HL-60 (cell line): ENCODE results near the gene AP2B1.

Experiments used
- DNase-seq, 2 experiments: peaks; one replicate each; pipeline ENCODE4 v3.0.0-alpha.2; 2010 to 2020; ENCODE audit warnings: low read depth in 1 of 2, low spot score in 1 of 2
- H3K27ac ChIP-seq: fragments of 250-450 bp; sonication (Bioruptor Pico); replicated peaks from 2 replicates; pipeline ENCODE4 v1.5.1; 2020; ENCODE audit warnings: mild to moderate bottlenecking, moderate library complexity
- H3K27me3 ChIP-seq: fragments of 250-450 bp; sonication (Bioruptor Pico); 2 replicates; pipeline ENCODE4 v1.5.1; 2021; ENCODE audit warnings: mild to moderate bottlenecking, moderate library complexity; ENCODE audit not compliant: insufficient read depth, poor library complexity, severe bottlenecking
- H3K4me3 ChIP-seq: replicated peaks from 2 replicates; pipeline ENCODE4 v1.5.1; 2011; ENCODE audit warnings: mild to moderate bottlenecking, control low read depth, low read length; ENCODE audit not compliant: insufficient read depth
- GABPA ChIP-seq: IDR thresholded peaks from 2 replicates; pipeline ENCODE4 v1.6.1; 2012; ENCODE audit warnings: low read depth
- POLR2AphosphoS5 ChIP-seq: IDR thresholded peaks from 2 replicates; pipeline ENCODE4 v1.6.1; 2012; ENCODE audit warnings: low read depth
- SPI1 ChIP-seq: IDR thresholded peaks from 2 replicates; pipeline ENCODE4 v1.6.1; 2012; ENCODE audit warnings: low read depth, mild to moderate bottlenecking, borderline replicate concordance
- TF ChIP-seq, protein P1 (sequence below): IDR thresholded peaks from one replicate; pipeline ENCODE4 v1.5.1; 2011; ENCODE audit warnings: low read length, control low read depth, inconsistent platforms; ENCODE audit not compliant: insufficient read depth
- TF ChIP-seq, protein P2 (sequence below): IDR thresholded peaks from 2 replicates; pipeline ENCODE4 v1.6.1; 2012; ENCODE audit warnings: low read depth; ENCODE audit not compliant: insufficient replicate concordance

AP2B1 gene

DNA sequence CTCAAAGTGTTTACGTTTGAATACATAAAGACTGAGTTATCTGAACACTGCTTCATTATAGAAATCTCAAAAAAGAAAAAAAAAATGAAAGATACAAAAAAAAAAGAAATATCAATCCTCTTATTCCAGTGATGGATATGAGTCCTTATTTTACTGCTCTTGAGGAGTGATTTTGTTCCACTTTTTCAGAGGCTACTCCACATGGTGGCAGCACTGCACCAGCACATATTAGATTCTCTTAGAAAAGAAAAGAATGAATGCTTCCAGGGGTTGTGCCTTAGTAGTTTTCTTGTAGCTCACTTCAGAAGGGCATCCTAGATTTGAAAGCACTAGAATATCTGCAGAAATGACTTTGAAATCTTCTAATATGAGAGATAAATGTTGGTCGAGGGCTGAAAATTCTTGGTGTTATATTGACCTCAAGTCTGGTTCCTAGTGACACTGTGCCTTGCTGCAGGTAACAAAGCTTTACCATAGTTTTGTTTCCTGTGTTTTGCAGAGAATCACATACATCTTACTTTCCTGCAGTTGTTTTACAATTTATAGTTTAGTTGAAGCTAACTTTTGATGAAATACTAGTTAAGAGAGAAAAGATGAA lies 25.9 kb downstream of the AP2B1 start:
- TF ChIP-seq, protein P1, sequence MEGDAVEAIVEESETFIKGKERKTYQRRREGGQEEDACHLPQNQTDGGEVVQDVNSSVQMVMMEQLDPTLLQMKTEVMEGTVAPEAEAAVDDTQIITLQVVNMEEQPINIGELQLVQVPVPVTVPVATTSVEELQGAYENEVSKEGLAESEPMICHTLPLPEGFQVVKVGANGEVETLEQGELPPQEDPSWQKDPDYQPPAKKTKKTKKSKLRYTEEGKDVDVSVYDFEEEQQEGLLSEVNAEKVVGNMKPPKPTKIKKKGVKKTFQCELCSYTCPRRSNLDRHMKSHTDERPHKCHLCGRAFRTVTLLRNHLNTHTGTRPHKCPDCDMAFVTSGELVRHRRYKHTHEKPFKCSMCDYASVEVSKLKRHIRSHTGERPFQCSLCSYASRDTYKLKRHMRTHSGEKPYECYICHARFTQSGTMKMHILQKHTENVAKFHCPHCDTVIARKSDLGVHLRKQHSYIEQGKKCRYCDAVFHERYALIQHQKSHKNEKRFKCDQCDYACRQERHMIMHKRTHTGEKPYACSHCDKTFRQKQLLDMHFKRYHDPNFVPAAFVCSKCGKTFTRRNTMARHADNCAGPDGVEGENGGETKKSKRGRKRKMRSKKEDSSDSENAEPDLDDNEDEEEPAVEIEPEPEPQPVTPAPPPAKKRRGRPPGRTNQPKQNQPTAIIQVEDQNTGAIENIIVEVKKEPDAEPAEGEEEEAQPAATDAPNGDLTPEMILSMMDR: peak; percentile 26
- no peak for TF ChIP-seq GABPA
- Histone ChIP-seq H3K27ac (no peak overlapping the region), H3K4me3 (no peak overlapping the region), H3K27me3 (no peaks in the 10 kb centered on the region)
- DNase-seq: peak in 1 of 2 experiments; percentile 40

DNA sequence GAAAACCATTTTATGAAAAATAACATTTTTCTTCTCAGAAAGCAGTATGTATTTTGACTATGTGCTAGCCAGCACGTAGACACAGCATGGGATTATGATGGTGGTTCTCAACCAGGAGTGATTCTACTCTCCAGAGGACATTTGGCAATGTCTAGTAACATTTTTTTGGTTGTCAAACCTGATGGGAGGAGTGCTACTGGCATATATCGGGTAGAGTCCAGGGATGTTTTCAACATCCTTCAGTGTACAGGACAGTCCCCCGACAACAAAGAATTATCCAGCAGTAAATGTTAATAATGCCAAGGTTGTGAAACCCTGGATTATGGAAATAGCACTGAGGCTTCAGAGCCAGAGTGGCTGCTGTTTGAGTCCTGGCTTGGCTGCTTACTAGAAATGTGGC lies 27.7 kb downstream of the AP2B1 start:
- TF ChIP-seq, protein P1: no peak
- TF ChIP-seq GABPA (no peak), SPI1 (no peak), POLR2AphosphoS5 (no peak)
- TF ChIP-seq, protein P2, sequence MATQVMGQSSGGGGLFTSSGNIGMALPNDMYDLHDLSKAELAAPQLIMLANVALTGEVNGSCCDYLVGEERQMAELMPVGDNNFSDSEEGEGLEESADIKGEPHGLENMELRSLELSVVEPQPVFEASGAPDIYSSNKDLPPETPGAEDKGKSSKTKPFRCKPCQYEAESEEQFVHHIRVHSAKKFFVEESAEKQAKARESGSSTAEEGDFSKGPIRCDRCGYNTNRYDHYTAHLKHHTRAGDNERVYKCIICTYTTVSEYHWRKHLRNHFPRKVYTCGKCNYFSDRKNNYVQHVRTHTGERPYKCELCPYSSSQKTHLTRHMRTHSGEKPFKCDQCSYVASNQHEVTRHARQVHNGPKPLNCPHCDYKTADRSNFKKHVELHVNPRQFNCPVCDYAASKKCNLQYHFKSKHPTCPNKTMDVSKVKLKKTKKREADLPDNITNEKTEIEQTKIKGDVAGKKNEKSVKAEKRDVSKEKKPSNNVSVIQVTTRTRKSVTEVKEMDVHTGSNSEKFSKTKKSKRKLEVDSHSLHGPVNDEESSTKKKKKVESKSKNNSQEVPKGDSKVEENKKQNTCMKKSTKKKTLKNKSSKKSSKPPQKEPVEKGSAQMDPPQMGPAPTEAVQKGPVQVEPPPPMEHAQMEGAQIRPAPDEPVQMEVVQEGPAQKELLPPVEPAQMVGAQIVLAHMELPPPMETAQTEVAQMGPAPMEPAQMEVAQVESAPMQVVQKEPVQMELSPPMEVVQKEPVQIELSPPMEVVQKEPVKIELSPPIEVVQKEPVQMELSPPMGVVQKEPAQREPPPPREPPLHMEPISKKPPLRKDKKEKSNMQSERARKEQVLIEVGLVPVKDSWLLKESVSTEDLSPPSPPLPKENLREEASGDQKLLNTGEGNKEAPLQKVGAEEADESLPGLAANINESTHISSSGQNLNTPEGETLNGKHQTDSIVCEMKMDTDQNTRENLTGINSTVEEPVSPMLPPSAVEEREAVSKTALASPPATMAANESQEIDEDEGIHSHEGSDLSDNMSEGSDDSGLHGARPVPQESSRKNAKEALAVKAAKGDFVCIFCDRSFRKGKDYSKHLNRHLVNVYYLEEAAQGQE: no peak
- Histone ChIP-seq H3K27ac (no peak overlapping the region), H3K4me3 (no peak overlapping the region), H3K27me3 (no peaks in the 10 kb centered on the region)
- DNase-seq: no peak

DNA sequence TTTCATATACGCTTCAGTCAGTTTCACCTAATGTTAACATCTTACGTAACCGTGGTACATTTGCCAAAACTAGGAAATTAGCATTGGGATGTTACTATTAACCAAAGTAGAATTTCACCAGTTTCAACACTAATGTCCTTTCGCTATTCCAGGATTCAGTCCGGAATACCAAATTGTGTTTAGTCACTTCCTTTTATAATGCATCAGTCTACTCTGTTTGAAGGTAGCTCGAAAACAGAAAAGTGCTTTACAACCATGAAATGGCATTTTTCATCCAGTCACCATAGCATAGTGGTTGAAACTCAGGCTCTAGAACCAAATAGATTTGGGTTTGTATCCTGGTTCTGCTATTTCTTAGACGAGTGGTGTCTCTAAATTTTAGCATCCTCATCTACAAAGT lies 29.4 kb downstream of the AP2B1 start:
- Histone ChIP-seq H3K27ac (no peak overlapping the region), H3K27me3 (no peaks in the 10 kb centered on the region), H3K4me3 (no peak overlapping the region)
- DNase-seq: no peak
- no peak for TF ChIP-seq SPI1
- no peak for TF ChIP-seq POLR2AphosphoS5
- no peak for TF ChIP-seq GABPA
- TF ChIP-seq, protein P2: no peak
- TF ChIP-seq, protein P1: no peak

DNA sequence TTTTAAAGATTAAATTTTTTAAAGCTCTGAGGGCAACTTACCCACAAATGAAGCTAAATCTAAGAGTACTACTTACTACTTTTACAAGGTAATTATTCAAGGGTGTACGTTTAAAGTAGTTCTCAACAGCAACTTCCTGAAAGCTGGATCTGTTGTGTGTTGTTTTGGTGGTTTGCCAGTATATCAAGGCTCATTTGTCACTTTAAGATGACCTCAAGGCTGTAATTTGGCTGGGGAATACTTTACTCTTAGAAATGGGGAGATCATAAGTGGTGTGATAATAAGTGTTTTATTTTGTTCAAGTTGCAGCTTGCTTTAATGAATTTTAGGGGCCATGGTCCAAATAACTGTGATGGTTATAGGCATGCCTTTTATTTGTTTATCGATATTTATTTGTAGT lies 30.4 kb downstream of the AP2B1 start:
- H3K27me3 ChIP-seq: no peaks in the 10 kb centered on the region
- TF ChIP-seq, protein P2: no peak
- no peak for TF ChIP-seq SPI1
- TF ChIP-seq, protein P1: no peak
- TF ChIP-seq POLR2AphosphoS5: no peak
- TF ChIP-seq GABPA: no peak
- H3K27ac ChIP-seq: no peak overlapping the region
- no peak overlapping the region for H3K4me3 ChIP-seq
- no peak for DNase-seq
